ENCODE measurements around the gene ARRDC4.

DNA sequence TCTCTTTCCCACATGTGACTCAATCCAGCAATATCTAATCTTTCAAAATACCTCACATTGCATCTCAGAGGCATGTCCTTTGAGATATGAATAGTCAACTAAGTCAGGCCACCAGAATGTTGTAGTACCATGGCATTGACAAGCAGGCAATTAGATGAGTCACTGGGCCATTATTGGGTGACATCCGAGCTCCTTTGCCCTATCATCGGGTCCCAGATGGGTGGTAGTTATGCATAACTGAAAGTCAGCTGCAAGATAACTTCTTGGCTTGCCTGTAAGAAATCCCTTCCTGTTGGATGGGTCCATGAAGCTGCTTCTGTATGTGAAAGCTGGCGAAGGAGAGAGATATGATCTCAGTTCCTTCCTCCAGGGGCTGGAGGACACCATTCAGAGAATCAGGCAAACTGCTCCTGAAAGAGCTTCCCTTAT lies 32.8 kb downstream of the ARRDC4 start:
- TF ChIP-seq HDGF (IDR thresholded peaks at IDR 0.05; ENCODE audit: borderline replicate concordance) = no peak
- TF ChIP-seq LEF1 (IDR thresholded peaks at IDR 0.05; ENCODE audit: borderline replicate concordance) = no peak
- TF ChIP-seq FOXK2 (IDR thresholded peaks at IDR 0.05) = no peak
- no peak for TF ChIP-seq SP1 (IDR thresholded peaks at IDR 0.05)
- no peak for TF ChIP-seq BHLHE40 (IDR thresholded peaks at IDR 0.05; ENCODE audit: borderline replicate concordance)
- TF ChIP-seq ARNT (IDR thresholded peaks at IDR 0.05) = no peak
- TF ChIP-seq ZNF384 (IDR thresholded peaks at IDR 0.05) = no peak
- no peak for TF ChIP-seq SUZ12 (IDR thresholded peaks at IDR 0.05)
- TF ChIP-seq TARDBP (IDR thresholded peaks at IDR 0.05) = no peak
- no peak for TF ChIP-seq CTBP1 (IDR thresholded peaks at IDR 0.05; ENCODE audit: borderline replicate concordance)
- no peak for TF ChIP-seq FOXM1 (IDR thresholded peaks at IDR 0.05; ENCODE audit: borderline replicate concordance)
- no peak for TF ChIP-seq L3MBTL2 (conservative IDR thresholded peaks at IDR 0.05)
- TF ChIP-seq FOXA1 (IDR thresholded peaks at IDR 0.05) = no peak
- TF ChIP-seq, protein P1, sequence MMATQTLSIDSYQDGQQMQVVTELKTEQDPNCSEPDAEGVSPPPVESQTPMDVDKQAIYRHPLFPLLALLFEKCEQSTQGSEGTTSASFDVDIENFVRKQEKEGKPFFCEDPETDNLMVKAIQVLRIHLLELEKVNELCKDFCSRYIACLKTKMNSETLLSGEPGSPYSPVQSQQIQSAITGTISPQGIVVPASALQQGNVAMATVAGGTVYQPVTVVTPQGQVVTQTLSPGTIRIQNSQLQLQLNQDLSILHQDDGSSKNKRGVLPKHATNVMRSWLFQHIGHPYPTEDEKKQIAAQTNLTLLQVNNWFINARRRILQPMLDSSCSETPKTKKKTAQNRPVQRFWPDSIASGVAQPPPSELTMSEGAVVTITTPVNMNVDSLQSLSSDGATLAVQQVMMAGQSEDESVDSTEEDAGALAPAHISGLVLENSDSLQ (IDR thresholded peaks at IDR 0.05) = no peak

All from HEK293T (cell line).